HG03060 (cell line): ENCODE measurements around the gene IFNG-AS1.

Source experiments
- ATAC-seq: cut with Tn5 transposase; IDR thresholded peaks from one replicate; pipeline ENCODE4 v1.9.1; 2021; ENCODE audit warnings: low read depth, moderate number of reproducible peaks; ENCODE audit not compliant: unreplicated experiment

Gene IFNG-AS1

DNA sequence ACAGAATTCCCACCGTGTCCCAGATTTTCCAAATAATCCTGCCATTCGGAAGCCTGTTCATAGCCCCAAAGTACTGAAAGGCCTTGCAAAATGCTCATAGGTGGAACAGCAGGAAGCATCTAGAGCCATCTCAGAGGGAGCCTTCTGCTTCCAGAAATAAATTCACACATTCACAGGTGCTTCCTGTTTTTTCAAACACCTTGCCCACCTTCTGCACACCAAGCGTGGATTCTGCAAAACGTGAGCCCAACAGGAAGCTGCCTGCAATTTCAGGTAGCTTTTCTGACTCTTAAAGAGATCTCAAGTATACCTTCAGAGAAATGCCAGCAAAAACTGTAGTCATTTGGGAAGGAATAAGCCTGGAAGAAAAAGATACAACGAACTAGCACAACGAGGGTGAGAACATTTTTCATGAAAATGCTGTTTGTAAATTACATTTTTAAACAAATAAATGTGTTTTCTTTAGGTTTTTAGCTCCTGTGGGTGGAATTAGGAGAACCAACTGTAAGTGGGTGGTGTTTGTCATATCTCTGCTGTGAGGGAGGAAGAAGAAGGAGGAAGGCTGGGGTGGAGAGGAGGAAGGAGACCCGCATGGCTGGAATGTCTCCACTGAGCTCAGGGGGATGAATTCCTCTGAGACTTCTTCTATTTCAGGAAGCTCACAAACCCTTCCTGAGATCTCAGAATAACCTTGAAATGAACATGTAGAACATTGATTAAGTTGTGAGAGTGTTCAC, at the start of gene IFNG-AS1:
IFNG-AS1 (plus strand) TSS at position 264 of the 737 bp plus-strand sequence.
- no peak for ATAC-seq

DNA sequence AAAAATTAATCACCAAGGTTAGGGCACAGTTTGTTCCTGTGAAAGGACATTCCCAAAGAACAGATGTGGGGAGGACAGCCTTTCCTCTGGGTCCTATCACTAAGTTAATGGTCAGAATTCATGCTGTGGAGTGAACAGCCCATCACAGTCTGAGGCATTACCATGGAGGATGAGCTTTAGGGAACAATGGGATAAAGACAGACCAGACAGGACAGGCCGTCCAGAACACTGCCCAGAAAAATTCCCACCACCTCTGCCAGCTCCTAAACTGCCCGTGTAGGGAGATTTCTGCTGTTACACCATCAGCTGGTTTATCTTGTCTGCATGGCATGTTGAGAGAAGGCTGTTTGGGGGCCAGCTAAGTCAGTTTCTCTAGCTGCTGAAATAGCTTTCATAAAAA, 49.6 kb upstream of the IFNG-AS1 start:
- ATAC-seq, result no peak

DNA sequence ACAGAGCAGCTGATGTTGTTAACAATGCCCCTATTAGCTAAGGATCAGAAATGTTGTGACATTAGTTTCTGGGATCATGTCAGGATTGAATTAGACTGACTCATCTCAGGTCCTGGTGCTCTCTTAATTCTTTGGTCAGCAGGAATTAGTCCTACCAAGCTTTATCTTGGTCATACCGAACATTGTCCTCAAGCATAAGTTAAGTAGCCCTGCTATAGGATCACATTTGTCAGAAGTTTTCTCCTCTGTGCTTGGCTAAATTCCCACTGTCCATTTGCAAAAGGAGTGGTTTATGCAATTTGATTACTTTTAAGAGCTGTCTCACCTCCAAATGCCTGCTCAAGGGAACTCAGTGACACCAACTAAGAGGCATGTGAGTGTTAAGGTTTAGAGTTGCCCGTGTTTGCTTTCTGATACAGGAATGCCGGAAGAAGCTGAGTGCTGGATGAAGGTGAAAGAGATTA, 48.4 kb upstream of the IFNG-AS1 start:
- ATAC-seq, result no peak

DNA sequence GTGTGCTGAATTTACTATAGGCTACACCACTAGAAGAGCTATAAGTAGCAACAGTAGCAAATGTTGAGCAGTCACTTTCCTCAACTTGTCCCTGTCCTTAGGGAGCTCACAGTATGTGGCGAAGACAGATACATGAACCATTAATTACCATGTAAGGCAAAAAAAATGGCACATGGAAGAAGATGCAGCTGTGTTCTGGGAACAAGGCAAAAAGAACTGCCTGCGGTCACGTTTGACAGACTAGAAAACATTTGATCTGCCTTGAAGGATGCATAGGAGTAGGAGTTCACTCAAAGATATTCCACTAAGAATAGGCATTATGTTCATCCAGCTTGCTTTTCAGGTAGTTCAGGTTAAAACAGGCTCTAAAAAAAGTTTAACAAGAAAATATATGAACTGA, 46.5 kb upstream of the IFNG-AS1 start:
- ATAC-seq, result no peak

DNA sequence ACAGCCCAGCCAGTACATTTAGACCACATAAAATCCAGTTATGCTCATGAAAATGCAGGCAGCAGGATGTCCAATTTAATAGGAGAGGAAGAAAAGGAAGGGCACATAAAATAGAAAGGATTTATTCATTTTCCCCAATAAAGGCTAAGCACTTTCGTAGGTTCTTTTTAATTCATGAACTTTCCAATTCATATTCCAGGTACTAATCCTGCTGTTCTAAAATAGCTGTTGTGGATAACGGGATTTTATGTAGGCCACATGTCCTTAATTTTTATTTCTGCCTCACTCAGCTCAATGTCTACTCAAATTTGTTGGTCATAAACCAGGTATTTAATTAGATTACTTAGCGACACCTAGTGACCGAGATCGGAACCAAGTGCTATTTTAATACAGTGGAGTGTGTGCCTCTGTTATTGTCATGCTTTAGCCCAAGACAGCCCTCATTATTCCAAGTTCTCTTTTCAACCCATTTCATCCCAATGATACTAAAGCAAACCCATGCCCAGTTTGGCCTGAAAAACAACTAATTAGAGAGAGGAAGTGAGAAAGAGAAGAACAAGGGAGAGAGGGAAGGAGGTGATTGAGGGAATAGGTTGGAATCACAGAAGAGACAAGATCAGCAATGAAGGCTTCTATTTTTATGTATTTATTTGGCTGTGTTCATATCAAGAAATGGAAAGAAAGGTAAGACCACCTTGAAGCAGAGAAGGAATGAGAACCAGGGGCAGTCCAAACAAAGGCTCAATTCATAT, 45.9 kb upstream of the IFNG-AS1 start:
- no peak for ATAC-seq

DNA sequence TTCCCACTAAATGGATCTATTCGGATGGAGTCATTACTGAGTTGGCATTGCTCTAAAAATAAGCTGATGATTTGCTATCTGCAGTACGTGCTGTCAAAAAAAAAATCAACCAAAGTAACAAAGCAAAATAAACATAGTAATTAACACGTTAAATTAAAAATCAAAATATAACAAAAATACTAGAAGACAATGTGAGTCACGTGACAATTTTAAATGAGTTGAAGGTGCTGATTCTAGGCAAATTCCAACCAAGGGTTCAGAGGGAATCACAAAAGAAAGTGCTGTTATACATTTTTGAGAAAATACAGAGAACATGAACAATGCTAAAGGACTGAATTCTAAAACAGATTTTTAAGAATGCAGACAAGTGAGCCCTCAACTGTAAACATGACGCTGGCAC, 45.2 kb upstream of the IFNG-AS1 start:
- ATAC-seq, result no peak

DNA sequence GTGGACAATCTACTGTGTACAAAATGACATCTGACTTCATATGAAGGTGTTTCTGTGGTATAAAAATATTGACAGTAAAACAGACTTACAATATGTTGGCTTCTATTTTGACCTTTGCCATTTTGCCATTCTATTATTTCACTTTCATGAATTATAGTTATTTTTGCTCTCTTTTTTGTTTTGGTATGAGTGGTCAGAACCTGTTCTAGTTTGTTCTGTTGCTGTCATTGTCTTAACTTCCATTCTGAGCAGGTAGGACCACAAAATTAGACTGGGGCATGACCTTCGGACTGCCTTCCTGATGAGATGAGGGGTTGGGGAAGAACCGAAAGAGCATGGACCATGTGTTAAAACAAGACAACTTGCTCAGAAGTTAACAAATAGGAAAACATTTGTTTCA, 36.5 kb upstream of the IFNG-AS1 start:
- ATAC-seq, result no peak

DNA sequence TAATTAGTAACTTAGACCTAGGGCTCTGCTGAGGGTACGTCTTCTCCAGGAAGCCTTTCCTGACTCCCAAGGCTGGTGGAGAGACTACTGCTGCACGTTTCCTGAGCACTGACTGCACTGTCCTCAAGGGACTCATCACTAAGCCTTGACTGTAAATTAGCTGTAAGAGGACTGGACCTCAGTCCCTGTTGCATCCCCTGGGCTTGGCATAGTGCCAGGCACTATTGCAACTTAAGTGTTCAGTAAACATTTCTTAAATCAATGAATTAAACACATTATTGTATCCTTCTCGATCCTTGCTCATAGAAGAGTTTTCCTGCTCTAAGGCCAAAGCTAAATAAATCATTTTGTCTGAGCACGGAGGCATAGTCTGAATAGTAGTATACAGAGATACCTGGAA, 31.9 kb upstream of the IFNG-AS1 start:
- ATAC-seq, result no peak

DNA sequence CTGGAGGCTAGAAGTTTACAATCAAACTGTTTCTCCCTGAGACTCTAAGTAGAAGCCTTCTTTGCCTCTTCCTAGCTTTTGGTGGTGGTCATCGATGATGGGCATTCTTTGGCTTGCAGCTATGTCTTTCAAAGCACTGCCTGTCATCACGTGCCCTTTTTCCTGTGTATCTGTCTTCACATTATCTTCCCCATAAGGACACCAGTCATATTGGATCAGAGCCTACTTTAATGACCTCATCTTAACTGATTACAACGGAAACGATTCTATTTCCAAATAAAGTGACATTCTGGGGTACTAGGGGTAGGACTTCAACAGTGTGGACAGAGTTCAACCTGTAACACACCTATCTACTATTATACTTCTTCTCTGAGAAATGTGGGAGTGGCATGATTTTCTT, 31.1 kb upstream of the IFNG-AS1 start:
- ATAC-seq, result no peak

DNA sequence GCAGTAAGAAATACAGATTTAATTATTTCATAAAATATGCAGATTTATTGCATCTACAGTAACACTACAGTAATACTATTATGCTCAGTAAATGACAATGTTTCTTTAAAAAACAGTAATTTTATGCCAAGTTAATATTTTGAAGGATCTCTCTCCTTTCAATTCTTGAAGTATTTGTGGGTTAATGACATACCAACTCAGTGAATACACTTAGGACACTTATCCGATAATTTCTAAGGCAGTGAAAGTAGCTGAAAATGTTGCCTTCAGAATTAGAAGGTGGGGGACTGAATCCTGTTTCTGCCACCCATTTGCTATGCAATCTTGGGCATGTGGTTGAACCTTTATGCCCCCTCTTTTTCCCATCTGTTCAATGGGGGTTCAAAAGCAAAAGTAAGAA, 24.8 kb upstream of the IFNG-AS1 start:
- ATAC-seq, result no peak

DNA sequence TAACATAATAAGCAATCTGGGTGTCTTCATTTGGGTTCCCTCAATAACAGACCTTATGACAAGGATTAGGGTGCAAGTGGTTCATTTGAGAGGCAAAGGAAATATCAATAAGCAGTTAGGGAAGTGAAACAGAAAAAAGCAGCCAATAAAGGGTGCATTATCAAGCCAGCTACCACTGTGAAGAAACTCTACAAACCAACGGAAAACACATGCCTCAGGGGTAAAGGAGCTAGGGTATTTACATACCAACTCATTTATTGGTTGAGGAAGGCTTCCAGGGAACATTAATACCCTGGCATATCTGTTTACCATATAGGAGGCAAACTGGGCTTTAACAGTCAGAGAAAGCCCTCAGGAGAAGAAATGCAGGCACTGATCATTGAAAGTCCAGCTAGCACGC, 22.7 kb upstream of the IFNG-AS1 start:
- ATAC-seq, result no peak

DNA sequence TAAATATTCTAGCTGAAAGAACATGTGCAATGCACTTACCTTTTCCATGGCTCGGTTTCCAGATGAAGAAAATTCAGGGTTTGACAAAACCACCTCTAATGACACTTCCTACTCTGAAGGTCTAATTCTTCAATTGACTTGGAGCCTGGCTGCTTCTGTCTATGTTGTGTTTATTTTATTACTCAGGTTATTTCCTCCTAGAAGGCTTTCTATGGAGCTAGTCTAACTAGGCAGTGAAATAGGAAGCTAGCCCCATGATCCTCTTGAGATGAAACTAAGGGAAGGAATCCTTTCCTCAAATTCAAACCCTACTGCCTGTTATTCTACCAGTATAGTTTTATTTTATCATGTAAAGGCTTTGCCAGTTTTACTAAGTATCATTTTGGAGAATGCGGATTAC, 20.9 kb upstream of the IFNG-AS1 start:
- ATAC-seq, result no peak

DNA sequence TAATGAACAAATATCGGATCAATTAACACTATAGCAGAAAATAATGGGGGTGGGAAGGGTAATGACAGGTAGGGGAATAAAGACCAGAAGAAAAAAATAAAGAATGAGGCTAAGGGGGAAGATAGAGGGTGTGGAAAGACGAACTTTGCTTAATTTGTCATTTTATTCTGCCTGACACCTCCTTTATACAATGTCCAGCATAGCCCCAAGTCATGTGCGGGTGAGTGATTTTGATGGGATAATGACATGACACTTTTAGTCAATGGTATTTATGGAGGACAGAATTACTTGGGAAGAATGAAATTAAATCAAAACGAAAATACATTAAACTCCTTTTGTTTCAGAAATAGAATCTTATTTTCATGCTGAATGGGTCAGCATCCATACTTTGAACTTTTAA, 20.5 kb upstream of the IFNG-AS1 start:
- ATAC-seq, result no peak

DNA sequence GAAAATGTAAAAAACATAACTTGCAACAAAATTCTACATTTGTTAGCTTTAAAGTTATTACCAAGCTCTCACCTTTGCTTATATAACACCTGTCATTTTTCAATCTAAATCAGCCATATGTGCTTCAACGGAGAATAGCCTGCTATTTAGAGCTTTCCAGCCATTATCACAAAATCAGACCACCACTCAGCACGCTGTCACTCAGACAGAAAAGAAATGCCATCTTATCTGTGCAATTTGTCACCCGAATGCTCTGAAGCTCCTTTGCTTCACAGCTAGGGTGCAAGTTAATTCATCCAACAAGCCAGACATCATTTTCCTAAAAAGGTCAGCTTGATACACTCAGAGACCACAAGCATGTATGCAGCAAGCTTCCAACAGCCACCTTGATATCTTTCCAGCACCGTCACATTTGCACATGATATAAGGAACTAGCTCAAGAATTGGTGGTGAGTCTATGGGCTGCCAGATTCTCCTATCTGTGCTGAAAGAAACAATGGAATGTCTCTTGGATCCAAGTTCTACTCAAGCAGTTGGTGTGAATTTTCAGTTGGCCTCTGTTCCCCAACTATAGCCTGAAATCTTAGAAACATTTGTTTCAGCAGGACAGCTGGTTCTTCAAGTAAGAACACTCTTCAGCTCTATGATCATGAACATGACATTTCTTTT, 20.0 kb upstream of the IFNG-AS1 start:
- no peak for ATAC-seq

DNA sequence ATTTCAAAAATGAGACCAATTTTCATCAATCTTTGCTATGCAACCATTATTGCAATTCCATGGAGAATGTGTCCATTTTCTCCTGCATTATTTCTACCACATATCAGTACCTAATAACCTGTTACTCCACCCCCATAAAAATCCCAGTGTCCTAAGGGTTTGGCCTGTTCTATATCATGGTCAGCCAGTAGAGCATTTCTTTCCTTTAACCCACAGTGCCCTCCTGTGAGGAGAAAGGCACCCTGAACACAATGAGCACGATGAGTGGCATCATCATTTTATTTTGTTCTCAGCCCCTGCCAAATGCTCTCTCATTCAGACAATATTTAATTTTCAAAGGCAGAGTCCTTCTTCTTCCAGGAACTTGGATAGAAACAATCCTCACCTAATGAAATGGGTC, 11.6 kb upstream of the IFNG-AS1 start:
- no peak for ATAC-seq

DNA sequence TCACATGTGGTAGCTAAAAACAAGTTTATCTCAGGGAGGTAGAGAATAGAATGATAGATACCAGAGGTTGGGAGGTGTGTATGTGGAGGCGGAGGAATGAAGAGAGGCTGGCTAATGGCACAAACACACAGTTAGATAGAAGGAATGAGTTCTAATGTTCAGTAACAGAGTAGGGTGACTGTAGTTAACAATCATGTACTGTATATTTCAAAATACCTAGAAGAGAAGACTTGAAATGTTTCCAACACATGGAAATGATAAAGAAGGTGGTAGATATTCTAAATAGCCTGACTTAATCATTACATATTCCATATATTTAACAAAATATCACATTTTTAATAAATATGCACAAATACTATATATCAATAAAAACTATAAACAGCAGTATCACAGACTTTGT, 8.9 kb upstream of the IFNG-AS1 start:
- no peak for ATAC-seq

DNA sequence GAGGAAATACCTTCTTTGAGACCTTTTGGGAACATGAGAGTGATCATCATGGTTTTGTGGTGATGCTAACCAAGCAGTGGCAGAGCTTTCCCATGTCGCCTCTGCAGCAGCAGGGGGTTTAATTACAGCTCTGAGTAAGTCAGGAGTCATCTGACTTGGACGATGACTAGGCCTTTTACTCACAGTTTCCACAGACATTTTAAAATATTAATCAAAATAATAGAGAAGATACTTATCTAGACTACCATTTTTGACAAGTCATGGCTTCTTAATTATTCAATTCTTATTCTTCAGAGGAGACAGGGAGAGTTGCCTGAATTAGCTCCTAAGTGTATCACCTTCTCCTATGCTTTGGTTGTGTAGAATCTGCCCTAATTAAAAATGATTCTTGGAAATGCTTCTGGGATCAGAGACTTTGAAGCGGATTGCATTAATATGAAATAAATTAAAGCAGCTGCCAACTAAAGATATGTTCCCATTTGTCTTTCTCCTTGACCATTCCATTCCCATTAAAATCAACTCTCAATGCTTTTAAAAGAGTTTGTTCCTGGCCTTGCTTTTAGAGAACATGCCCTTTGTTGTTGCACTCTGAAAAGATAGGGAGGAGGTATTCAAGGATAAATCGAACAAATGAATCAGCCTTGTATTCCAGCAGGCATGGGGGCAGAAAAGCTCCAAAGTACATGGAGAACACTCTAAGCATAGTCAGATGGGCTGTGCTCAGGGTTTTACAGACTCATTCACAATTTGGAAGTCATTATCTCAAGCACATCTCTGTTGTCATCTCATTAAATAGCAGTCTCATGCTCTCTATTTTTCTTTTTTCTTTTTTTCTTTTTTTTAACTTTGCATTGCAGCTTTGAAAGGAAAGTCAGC, 7.7 kb upstream of the IFNG-AS1 start:
- no peak for ATAC-seq

DNA sequence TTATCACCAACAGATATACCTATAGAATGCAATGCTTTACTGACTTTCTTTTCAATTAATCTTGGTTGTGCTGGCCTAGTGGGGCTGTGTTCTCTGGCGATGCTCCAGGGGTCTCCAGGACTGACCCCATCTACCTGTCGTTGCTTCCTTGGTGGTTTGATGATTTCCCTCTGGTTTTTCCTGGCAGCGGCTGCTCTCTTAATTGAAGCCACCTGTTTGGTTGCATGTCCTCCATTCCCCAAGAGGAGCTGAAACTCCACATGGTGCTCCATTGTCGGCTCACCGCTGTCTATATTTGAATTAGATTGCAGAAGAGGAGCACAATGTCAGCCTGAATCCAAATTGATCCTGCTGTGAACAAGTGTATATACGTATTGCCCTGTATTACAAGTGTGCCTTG, 7.1 kb upstream of the IFNG-AS1 start:
- ATAC-seq, result no peak

DNA sequence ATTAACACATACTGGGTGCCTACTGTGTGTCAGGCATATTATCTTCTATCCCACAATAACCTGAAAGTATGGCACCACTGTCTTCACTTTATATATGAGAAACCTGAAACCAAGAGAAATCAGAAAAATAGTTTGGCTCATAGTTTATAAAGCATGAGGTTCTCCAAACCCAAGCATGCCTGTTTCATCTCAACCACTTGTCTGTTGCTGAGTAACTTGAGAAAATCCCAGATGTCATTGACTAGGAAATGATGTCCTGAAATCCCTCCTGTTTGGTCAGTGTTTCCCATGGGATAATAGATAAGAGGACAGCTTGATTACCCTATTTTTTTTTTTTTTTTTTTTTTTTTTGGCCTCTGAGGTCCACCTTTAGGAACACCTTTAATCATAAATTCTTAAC, 2.6 kb upstream of the IFNG-AS1 start:
- ATAC-seq, result no peak

DNA sequence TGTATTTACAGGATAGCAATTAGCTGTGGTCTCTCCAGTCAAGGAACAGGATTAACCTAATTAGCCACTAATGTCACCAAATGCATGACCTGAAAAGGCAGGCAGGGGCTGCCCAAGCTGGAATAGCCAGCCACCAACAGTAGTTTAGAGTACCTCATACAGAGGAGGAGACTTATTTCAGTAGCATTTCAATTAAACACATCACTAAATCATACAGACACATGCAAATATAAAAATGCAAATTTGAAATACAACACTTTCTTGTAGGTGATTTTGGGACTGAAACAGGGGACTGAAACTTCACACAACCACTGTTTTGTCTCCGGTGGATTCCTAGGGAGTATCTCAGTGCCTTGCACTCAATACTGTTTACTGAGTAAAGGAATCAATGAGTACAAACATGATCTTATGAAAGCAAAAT, 636 bp upstream of the IFNG-AS1 start:
- peak; percentile 64 for ATAC-seq

DNA sequence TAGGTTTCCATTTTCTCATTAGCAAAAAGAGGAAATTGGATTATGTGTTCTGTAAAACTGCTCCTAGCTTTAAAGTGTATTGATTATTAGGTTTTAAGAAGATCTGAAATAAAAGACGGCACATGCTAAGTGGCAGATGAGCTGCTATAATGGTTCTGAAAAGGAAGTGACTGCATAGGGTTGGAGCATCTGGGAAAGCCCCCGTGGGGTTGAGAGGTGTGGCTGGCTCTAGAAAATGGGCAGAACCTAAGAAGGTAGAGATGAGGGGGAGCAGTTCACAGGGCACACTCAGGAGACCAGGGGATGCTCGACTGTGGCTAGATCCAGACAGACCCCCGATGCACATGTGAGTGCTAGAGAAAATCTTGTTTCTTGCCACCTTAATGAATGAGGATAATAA, 1.9 kb downstream of the IFNG-AS1 start:
- ATAC-seq, result no peak
